Activated T-cell treated with anti-CD3 and anti-CD28 coated beads, Interleukin-2, amount 50 U/mL, for 48 hours (primary cell): ENCODE results near the gene PPDPF.
"Not testable (repeated sequence)": the region's sequence is repeated elsewhere in the genome, so short reads cannot be mapped to it uniquely, and the experiment has no call there.

Source experiments
- DNase-seq, 2 experiments: peaks; one replicate each; pipeline ENCODE4 v3.0.0-alpha.2; 2020

PPDPF gene

GRCh38 chr20:63520504-63520933, at the start of gene PPDPF:
TSS of gene PPDPF (plus strand) at chr20:63520765. CDS start at chr20:63521309, 544 bp downstream.
- DNase-seq, result peak; percentile 86 to 90

- DNase-seq, result no peak
Observed at GRCh38 chr20:63471002-63471716, 49.4 kb upstream of the PPDPF start.

- DNase-seq, result no peak
Observed at GRCh38 chr20:63471717-63471980, 48.9 kb upstream of the PPDPF start.

GRCh38 chr20:63471981-63472831, 48.4 kb upstream of the PPDPF start, which contains the start of gene KCNQ2:
TSS of gene KCNQ2 (minus strand) at chr20:63472655. CDS start at chr20:63472463, 192 bp downstream.
- no peak for DNase-seq

GRCh38 chr20:63472862-63473390, 47.6 kb upstream of the PPDPF start:
- no peak for DNase-seq

GRCh38 chr20:63473555-63474449, 46.8 kb upstream of the PPDPF start:
- DNase-seq, result no peak

- DNase-seq, result no peak
Observed at GRCh38 chr20:63475209-63475608, 45.4 kb upstream of the PPDPF start.

- DNase-seq, result no peak
Observed at GRCh38 chr20:63477061-63477616, 43.4 kb upstream of the PPDPF start.

- no peak for DNase-seq
Observed at GRCh38 chr20:63477944-63478343, 42.6 kb upstream of the PPDPF start.

- no peak for DNase-seq
Observed at GRCh38 chr20:63478346-63479302, 41.9 kb upstream of the PPDPF start.

- DNase-seq, result not testable (repeated sequence)
Observed at GRCh38 chr20:63479695-63480419, 40.7 kb upstream of the PPDPF start.

GRCh38 chr20:63481503-63481902, 39.1 kb upstream of the PPDPF start:
- DNase-seq, result no peak

- DNase-seq, result no peak
Observed at GRCh38 chr20:63482021-63482587, 38.5 kb upstream of the PPDPF start.

- no peak for DNase-seq
Observed at GRCh38 chr20:63483834-63484233, 36.7 kb upstream of the PPDPF start.

- no peak for DNase-seq
Observed at GRCh38 chr20:63484236-63484635, 36.3 kb upstream of the PPDPF start.

GRCh38 chr20:63484651-63485403, 35.7 kb upstream of the PPDPF start:
- DNase-seq, result no peak

- DNase-seq, result no peak
Observed at GRCh38 chr20:63486300-63486855, 34.2 kb upstream of the PPDPF start.

- no peak for DNase-seq
Observed at GRCh38 chr20:63487116-63487764, 33.3 kb upstream of the PPDPF start.
